ENCODE results near the gene GPI.

Gene GPI

GRCh38 chr19:34323433-34324204 is 41.4 kb upstream of the GPI start:
- no peak for ATAC-seq
- no peak for TF ChIP-seq ZNF70 (CRISPR knock-in tag; IDR thresholded peaks at IDR 0.05)
- no peak for TF ChIP-seq ESRRG (CRISPR knock-in tag; IDR thresholded peaks at IDR 0.05)
- no peak for TF ChIP-seq PPARA (CRISPR knock-in tag; IDR thresholded peaks at IDR 0.05; ENCODE audit: borderline replicate concordance)
- no peak for TF ChIP-seq BACH2 (CRISPR knock-in tag; IDR thresholded peaks at IDR 0.05; ENCODE audit: borderline replicate concordance)
- no peak for TF ChIP-seq ISL1 (CRISPR knock-in tag; IDR thresholded peaks at IDR 0.05)
- TF ChIP-seq CSDC2 (CRISPR knock-in tag; IDR thresholded peaks at IDR 0.05) = no peak
- TF ChIP-seq TSHZ2 (CRISPR knock-in tag; IDR thresholded peaks at IDR 0.05) = no peak
- TF ChIP-seq ARNTL (CRISPR knock-in tag; IDR thresholded peaks at IDR 0.05; ENCODE audit: borderline replicate concordance, low read depth) = no peak
- TF ChIP-seq, protein P1, sequence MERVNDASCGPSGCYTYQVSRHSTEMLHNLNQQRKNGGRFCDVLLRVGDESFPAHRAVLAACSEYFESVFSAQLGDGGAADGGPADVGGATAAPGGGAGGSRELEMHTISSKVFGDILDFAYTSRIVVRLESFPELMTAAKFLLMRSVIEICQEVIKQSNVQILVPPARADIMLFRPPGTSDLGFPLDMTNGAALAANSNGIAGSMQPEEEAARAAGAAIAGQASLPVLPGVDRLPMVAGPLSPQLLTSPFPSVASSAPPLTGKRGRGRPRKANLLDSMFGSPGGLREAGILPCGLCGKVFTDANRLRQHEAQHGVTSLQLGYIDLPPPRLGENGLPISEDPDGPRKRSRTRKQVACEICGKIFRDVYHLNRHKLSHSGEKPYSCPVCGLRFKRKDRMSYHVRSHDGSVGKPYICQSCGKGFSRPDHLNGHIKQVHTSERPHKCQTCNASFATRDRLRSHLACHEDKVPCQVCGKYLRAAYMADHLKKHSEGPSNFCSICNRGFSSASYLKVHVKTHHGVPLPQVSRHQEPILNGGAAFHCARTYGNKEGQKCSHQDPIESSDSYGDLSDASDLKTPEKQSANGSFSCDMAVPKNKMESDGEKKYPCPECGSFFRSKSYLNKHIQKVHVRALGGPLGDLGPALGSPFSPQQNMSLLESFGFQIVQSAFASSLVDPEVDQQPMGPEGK (CRISPR knock-in tag; IDR thresholded peaks at IDR 0.05; ENCODE audit: borderline replicate concordance) = no peak
- TF ChIP-seq ZFP3 (CRISPR knock-in tag; IDR thresholded peaks at IDR 0.05) = no peak
- TF ChIP-seq, protein P2, sequence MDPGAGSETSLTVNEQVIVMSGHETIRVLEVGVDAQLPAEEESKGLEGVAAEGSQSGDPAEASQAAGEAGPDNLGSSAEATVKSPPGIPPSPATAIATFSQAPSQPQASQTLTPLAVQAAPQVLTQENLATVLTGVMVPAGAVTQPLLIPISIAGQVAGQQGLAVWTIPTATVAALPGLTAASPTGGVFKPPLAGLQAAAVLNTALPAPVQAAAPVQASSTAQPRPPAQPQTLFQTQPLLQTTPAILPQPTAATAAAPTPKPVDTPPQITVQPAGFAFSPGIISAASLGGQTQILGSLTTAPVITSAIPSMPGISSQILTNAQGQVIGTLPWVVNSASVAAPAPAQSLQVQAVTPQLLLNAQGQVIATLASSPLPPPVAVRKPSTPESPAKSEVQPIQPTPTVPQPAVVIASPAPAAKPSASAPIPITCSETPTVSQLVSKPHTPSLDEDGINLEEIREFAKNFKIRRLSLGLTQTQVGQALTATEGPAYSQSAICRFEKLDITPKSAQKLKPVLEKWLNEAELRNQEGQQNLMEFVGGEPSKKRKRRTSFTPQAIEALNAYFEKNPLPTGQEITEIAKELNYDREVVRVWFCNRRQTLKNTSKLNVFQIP (CRISPR knock-in tag; IDR thresholded peaks at IDR 0.05; ENCODE audit: borderline replicate concordance, low read depth) = no peak
- no peak for TF ChIP-seq RARB (CRISPR knock-in tag; IDR thresholded peaks at IDR 0.05)
- no peak for TF ChIP-seq ZC3H10 (CRISPR knock-in tag; IDR thresholded peaks at IDR 0.05)
- TF ChIP-seq GLIS3 (CRISPR knock-in tag; IDR thresholded peaks at IDR 0.05) = no peak

DNA sequence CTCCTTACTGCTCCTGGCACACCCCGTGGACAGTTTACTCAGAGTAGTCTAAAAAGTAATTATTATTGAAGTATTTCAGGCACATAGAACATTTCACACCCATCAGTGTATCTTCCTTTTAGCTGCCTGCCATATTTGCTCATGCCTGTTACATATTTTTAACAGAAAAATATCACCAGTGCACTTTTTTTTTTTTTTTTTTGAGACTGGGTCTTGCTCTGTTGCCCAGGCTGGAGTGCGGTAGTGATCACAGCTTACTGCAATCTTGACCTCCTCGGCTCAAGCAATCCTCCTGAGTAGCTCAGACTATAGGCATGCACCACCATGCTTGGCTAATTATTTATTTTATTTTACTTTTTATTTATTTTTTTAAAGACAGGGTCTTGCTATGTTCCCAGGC is 40.7 kb upstream of the GPI start:
- TF ChIP-seq ZNF8 (CRISPR knock-in tag; IDR thresholded peaks at IDR 0.05) (no peak), ARNTL (CRISPR knock-in tag; IDR thresholded peaks at IDR 0.05; ENCODE audit: borderline replicate concordance, low read depth) (no peak), TSHZ2 (CRISPR knock-in tag; IDR thresholded peaks at IDR 0.05) (no peak), PPARA (CRISPR knock-in tag; IDR thresholded peaks at IDR 0.05; ENCODE audit: borderline replicate concordance) (no peak), SNAI2 (CRISPR knock-in tag; IDR thresholded peaks at IDR 0.05) (no peak), ZC3H10 (CRISPR knock-in tag; IDR thresholded peaks at IDR 0.05) (no peak), RARB (CRISPR knock-in tag; IDR thresholded peaks at IDR 0.05) (no peak), TOX (CRISPR knock-in tag; IDR thresholded peaks at IDR 0.05; ENCODE audit: borderline replicate concordance) (no peak), ZNF565 (CRISPR knock-in tag; conservative IDR thresholded peaks at IDR 0.05; ENCODE audit: low read depth) (no peak)
- TF ChIP-seq, protein P3, sequence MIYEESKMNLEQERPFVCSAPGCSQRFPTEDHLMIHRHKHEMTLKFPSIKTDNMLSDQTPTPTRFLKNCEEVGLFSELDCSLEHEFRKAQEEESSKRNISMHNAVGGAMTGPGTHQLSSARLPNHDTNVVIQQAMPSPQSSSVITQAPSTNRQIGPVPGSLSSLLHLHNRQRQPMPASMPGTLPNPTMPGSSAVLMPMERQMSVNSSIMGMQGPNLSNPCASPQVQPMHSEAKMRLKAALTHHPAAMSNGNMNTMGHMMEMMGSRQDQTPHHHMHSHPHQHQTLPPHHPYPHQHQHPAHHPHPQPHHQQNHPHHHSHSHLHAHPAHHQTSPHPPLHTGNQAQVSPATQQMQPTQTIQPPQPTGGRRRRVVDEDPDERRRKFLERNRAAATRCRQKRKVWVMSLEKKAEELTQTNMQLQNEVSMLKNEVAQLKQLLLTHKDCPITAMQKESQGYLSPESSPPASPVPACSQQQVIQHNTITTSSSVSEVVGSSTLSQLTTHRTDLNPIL (CRISPR knock-in tag; IDR thresholded peaks at IDR 0.05; ENCODE audit: low read depth) = no peak

More for the DNA sequence above, 40.7 kb upstream of the GPI start:
- no peak for ATAC-seq

Measured in SK-N-SH treated with all-trans-retinoic acid at 6 μM for 48 hours (cell line).